Measurements from ENCODE around the gene PTHLH.

- TF ChIP-seq TAF1 (IDR thresholded peaks at IDR 0.05; ENCODE audit: low read depth, low read length) (no peak), POLR2AphosphoS5 (IDR thresholded peaks at IDR 0.05; ENCODE audit: low read depth, low read length) (no peak), POLR2A (IDR thresholded peaks at IDR 0.05; ENCODE audit: low read depth, low read length) (no peak), SPI1 (IDR thresholded peaks at IDR 0.05; ENCODE audit: low read depth, low read length) (no peak), POU2F2 (IDR thresholded peaks at IDR 0.05; ENCODE audit: low read depth, low read length) (no peak)
These were observed 7.1 kb downstream of the PTHLH start for GRCh38 chr12:27965411-27965810.
